WTC11 (cell line): ENCODE results near the gene LIMS2. TPM values are rescaled to one million over a fixed set of nuclear protein-coding genes. Genes with fewer than 3 reads are reported as not detected.

Experiments used
- ATAC-seq: fragments of 200-7000 bp; cut with Tn5 transposase; 2 replicates; pipeline ENCODE4 v1.10.0; 2021; ENCODE audit warnings: mild to moderate bottlenecking, moderate library complexity
- CTCF ChIA-PET: fragments of 300-600 bp; sonication (Branson Sonifier 250); formaldehyde crosslinking; loops from one replicate; lab custom pipeline; 2021; ENCODE audit warnings: antibody characterized with exemption; lab: Charles Lee
- POLR2A ChIA-PET: fragments of 350-600 bp; sonication (Branson Sonifier 250); formaldehyde crosslinking; loops from one replicate; lab custom pipeline; 2021; ENCODE audit warnings: antibody characterized with exemption; lab: Charles Lee
- DNase-seq: peaks from one replicate; pipeline ENCODE4 v3.0.0; 2021; ENCODE audit warnings: low spot score
- H3K27ac Mint-ChIP-seq: 2 replicates; pipeline ENCODE4 v1.8.0; 2021; ENCODE audit warnings: mixed read lengths
- H3K27me3 Mint-ChIP-seq: 2 replicates; pipeline ENCODE4 v1.8.0; 2021; ENCODE audit warnings: low read depth, mild to moderate bottlenecking, moderate library complexity, mixed read lengths
- H3K36me3 Mint-ChIP-seq: 2 replicates; pipeline ENCODE4 v1.8.0; 2021; ENCODE audit warnings: mixed read lengths
- H3K4me1 Mint-ChIP-seq: 2 replicates; pipeline ENCODE4 v1.8.0; 2022; ENCODE audit warnings: mixed read lengths
- H3K4me3 Mint-ChIP-seq: 2 replicates; pipeline ENCODE4 v1.8.0; 2021; ENCODE audit warnings: mild to moderate bottlenecking, moderate library complexity, mixed read lengths
- H3K9me3 Mint-ChIP-seq: 2 replicates; pipeline ENCODE4 v1.8.0; 2021; ENCODE audit warnings: mixed read lengths
- ATF2 ChIP-seq: sonication (generic); formaldehyde crosslinking; IDR thresholded peaks from 2 replicates; pipeline ENCODE4 v1.8.1; 2022; ENCODE audit warnings: low read depth, missing genetic modification reagents, borderline replicate concordance
- ATF6 ChIP-seq: sonication (generic); formaldehyde crosslinking; IDR thresholded peaks from 2 replicates; pipeline ENCODE4 v1.8.1; 2023; ENCODE audit warnings: mild to moderate bottlenecking, missing genetic modification reagents
- ELF4 ChIP-seq: sonication (generic); formaldehyde crosslinking; IDR thresholded peaks from 2 replicates; pipeline ENCODE4 v1.8.1; 2022; ENCODE audit warnings: low read depth, mild to moderate bottlenecking, moderate library complexity, missing genetic modification reagents
- ESRRA ChIP-seq: sonication (generic); formaldehyde crosslinking; IDR thresholded peaks from 2 replicates; pipeline ENCODE4 v1.8.1; 2022; ENCODE audit warnings: mild to moderate bottlenecking, missing genetic modification reagents, borderline replicate concordance
- GTF2I ChIP-seq: fragments of 250-450 bp; sonication (Bioruptor Pico); conservative IDR thresholded peaks from 2 replicates; pipeline ENCODE4 v1.4.0; 2021; ENCODE audit warnings: mild to moderate bottlenecking
- HMGA2 ChIP-seq: fragments of 250-450 bp; sonication (Bioruptor Pico); IDR thresholded peaks from 2 replicates; pipeline ENCODE4 v1.4.0; 2021; ENCODE audit warnings: mild to moderate bottlenecking, moderate library complexity
- TP53 ChIP-seq: sonication (generic); formaldehyde crosslinking; IDR thresholded peaks from 2 replicates; pipeline ENCODE4 v1.8.1; 2023; ENCODE audit warnings: mild to moderate bottlenecking, missing genetic modification reagents
- ZNF425 ChIP-seq: fragments of 250-450 bp; sonication (Bioruptor Pico); conservative IDR thresholded peaks from 2 replicates; pipeline ENCODE4 v1.9.0; 2021; ENCODE audit warnings: mild to moderate bottlenecking
- ZSCAN18 ChIP-seq: fragments of 250-450 bp; sonication (Bioruptor Pico); IDR thresholded peaks from 2 replicates; pipeline ENCODE4 v2.1.2; 2022; ENCODE audit warnings: mild to moderate bottlenecking, moderate library complexity
- total RNA-seq: library from RNA; stranded (reverse); gene quantifications from 3 replicates; pipeline ENCODE4 v1.2.3, GENCODE V29; 2021
- TF ChIP-seq, protein P1 (sequence below): sonication (generic); formaldehyde crosslinking; IDR thresholded peaks from 2 replicates; pipeline ENCODE4 v1.8.0; 2022; ENCODE audit warnings: mild to moderate bottlenecking, missing genetic modification reagents
- TF ChIP-seq, protein P2 (sequence below): sonication (generic); formaldehyde crosslinking; IDR thresholded peaks from 2 replicates; pipeline ENCODE4 v1.8.1; 2022; ENCODE audit warnings: missing genetic modification reagents, borderline replicate concordance
- TF ChIP-seq, protein P3 (sequence below): sonication (generic); formaldehyde crosslinking; IDR thresholded peaks from 2 replicates; pipeline ENCODE4 v1.8.1; 2022; ENCODE audit warnings: mild to moderate bottlenecking, moderate library complexity, missing genetic modification reagents

Gene LIMS2
- total RNA-seq, 1 experiment from 2014 or later: 2.4 TPM

DNA sequence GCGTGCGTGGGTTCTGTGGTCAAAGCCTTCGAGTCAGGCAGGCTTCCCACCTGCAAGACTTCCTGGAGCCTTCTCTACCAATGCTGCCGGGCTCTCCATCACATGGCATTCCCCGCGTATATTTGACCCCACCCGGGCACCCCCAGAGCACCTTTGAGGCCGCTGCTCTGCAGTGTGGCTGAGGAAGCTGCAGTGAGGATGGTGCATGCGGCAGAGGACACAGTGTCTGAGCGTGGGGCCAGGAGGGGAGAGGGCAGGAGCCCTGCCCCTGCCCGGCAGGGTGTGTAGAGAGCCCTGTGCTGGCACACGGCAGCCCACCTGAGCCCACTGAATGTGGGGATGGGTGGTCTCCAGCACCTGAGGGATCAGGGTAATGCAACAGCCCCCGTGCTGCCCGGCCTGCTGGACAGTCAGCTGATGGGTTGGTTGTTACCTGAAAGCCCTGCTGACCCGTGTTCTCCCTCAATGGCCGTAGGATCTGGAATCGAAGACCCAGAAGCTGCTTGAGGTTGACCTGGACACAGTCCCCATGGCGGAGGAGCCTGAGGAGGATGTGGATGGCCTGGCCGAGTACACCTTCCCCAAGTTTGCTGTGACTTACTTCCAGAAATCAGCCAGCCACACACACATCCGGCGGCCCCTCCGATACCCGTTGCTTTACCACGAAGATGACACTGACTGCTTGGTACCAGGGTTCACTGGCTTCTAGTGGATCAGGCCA, 66.1 kb downstream of the LIMS2 start:
- H3K27ac Mint-ChIP-seq: no peak overlapping the region
- DNase-seq (no peak), ATAC-seq (no peak)
- H3K36me3 Mint-ChIP-seq: peaks cover 4% of the 10 kb centered on the region; the same call in 1 of the 2 replicates
- CTCF ChIA-PET: interaction anchor here (2.2 kb wide), 1 partner anchor 18 kb away, joined by 12 read pairs; no protein-coding TSS in a partner anchor
- TF ChIP-seq ATF6 (CRISPR knock-in tag) (no peak), ZNF425 (no peak), GTF2I (no peak), ELF4 (no peak), ATF2 (no peak), TP53 (CRISPR knock-in tag) (no peak), HMGA2 (CRISPR knock-in tag) (no peak), ZSCAN18 (no peak), ESRRA (CRISPR knock-in tag) (no peak)
- TF ChIP-seq, protein P1, sequence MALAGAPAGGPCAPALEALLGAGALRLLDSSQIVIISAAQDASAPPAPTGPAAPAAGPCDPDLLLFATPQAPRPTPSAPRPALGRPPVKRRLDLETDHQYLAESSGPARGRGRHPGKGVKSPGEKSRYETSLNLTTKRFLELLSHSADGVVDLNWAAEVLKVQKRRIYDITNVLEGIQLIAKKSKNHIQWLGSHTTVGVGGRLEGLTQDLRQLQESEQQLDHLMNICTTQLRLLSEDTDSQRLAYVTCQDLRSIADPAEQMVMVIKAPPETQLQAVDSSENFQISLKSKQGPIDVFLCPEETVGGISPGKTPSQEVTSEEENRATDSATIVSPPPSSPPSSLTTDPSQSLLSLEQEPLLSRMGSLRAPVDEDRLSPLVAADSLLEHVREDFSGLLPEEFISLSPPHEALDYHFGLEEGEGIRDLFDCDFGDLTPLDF (CRISPR knock-in tag): no peak
- TF ChIP-seq, protein P2, sequence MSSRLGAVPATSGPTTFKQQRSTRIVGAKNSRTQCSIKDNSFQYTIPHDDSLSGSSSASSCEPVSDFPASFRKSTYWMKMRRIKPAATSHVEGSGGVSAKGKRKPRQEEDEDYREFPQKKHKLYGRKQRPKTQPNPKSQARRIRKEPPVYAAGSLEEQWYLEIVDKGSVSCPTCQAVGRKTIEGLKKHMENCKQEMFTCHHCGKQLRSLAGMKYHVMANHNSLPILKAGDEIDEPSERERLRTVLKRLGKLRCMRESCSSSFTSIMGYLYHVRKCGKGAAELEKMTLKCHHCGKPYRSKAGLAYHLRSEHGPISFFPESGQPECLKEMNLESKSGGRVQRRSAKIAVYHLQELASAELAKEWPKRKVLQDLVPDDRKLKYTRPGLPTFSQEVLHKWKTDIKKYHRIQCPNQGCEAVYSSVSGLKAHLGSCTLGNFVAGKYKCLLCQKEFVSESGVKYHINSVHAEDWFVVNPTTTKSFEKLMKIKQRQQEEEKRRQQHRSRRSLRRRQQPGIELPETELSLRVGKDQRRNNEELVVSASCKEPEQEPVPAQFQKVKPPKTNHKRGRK (CRISPR knock-in tag): no peak
- TF ChIP-seq, protein P3, sequence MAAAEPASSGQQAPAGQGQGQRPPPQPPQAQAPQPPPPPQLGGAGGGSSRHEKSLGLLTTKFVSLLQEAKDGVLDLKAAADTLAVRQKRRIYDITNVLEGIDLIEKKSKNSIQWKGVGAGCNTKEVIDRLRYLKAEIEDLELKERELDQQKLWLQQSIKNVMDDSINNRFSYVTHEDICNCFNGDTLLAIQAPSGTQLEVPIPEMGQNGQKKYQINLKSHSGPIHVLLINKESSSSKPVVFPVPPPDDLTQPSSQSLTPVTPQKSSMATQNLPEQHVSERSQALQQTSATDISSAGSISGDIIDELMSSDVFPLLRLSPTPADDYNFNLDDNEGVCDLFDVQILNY (CRISPR knock-in tag): no peak
- no peaks in the 10 kb centered on the region for H3K27me3 Mint-ChIP-seq
- POLR2A ChIA-PET: no interaction called here
- H3K9me3 Mint-ChIP-seq: peaks cover 16% of the 10 kb centered on the region
- H3K4me1 Mint-ChIP-seq: no peaks in the 10 kb centered on the region
- no peak overlapping the region for H3K4me3 Mint-ChIP-seq
